HL-60 (cell line): ENCODE results near the gene UGT1A4.

Source experiments
- DNase-seq, 2 experiments: peaks; one replicate each; pipeline ENCODE4 v3.0.0-alpha.2; 2010 to 2020; ENCODE audit warnings: low read depth in 1 of 2, low spot score in 1 of 2
- H3K27ac ChIP-seq: fragments of 250-450 bp; sonication (Bioruptor Pico); replicated peaks from 2 replicates; pipeline ENCODE4 v1.5.1; 2020; ENCODE audit warnings: mild to moderate bottlenecking, moderate library complexity
- H3K27me3 ChIP-seq: fragments of 250-450 bp; sonication (Bioruptor Pico); 2 replicates; pipeline ENCODE4 v1.5.1; 2021; ENCODE audit warnings: mild to moderate bottlenecking, moderate library complexity; ENCODE audit not compliant: insufficient read depth, poor library complexity, severe bottlenecking
- H3K4me3 ChIP-seq: replicated peaks from 2 replicates; pipeline ENCODE4 v1.5.1; 2011; ENCODE audit warnings: mild to moderate bottlenecking, control low read depth, low read length; ENCODE audit not compliant: insufficient read depth
- GABPA ChIP-seq: IDR thresholded peaks from 2 replicates; pipeline ENCODE4 v1.6.1; 2012; ENCODE audit warnings: low read depth
- POLR2AphosphoS5 ChIP-seq: IDR thresholded peaks from 2 replicates; pipeline ENCODE4 v1.6.1; 2012; ENCODE audit warnings: low read depth
- SPI1 ChIP-seq: IDR thresholded peaks from 2 replicates; pipeline ENCODE4 v1.6.1; 2012; ENCODE audit warnings: low read depth, mild to moderate bottlenecking, borderline replicate concordance
- TF ChIP-seq, protein P1 (sequence below): IDR thresholded peaks from 2 replicates; pipeline ENCODE4 v1.6.1; 2012; ENCODE audit warnings: low read depth; ENCODE audit not compliant: insufficient replicate concordance
- TF ChIP-seq, protein P2 (sequence below): IDR thresholded peaks from one replicate; pipeline ENCODE4 v1.5.1; 2011; ENCODE audit warnings: low read length, control low read depth, inconsistent platforms; ENCODE audit not compliant: insufficient read depth

UGT1A4 gene

GRCh38 chr2:233821196-233821595 lies 102.7 kb downstream of the UGT1A4 start:
- Histone ChIP-seq H3K27ac (no peak overlapping the region), H3K27me3 (no peaks in the 10 kb centered on the region), H3K4me3 (no peak overlapping the region)
- TF ChIP-seq GABPA (no peak), POLR2AphosphoS5 (no peak), SPI1 (no peak)
- TF ChIP-seq, protein P1, sequence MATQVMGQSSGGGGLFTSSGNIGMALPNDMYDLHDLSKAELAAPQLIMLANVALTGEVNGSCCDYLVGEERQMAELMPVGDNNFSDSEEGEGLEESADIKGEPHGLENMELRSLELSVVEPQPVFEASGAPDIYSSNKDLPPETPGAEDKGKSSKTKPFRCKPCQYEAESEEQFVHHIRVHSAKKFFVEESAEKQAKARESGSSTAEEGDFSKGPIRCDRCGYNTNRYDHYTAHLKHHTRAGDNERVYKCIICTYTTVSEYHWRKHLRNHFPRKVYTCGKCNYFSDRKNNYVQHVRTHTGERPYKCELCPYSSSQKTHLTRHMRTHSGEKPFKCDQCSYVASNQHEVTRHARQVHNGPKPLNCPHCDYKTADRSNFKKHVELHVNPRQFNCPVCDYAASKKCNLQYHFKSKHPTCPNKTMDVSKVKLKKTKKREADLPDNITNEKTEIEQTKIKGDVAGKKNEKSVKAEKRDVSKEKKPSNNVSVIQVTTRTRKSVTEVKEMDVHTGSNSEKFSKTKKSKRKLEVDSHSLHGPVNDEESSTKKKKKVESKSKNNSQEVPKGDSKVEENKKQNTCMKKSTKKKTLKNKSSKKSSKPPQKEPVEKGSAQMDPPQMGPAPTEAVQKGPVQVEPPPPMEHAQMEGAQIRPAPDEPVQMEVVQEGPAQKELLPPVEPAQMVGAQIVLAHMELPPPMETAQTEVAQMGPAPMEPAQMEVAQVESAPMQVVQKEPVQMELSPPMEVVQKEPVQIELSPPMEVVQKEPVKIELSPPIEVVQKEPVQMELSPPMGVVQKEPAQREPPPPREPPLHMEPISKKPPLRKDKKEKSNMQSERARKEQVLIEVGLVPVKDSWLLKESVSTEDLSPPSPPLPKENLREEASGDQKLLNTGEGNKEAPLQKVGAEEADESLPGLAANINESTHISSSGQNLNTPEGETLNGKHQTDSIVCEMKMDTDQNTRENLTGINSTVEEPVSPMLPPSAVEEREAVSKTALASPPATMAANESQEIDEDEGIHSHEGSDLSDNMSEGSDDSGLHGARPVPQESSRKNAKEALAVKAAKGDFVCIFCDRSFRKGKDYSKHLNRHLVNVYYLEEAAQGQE: no peak
- TF ChIP-seq, protein P2, sequence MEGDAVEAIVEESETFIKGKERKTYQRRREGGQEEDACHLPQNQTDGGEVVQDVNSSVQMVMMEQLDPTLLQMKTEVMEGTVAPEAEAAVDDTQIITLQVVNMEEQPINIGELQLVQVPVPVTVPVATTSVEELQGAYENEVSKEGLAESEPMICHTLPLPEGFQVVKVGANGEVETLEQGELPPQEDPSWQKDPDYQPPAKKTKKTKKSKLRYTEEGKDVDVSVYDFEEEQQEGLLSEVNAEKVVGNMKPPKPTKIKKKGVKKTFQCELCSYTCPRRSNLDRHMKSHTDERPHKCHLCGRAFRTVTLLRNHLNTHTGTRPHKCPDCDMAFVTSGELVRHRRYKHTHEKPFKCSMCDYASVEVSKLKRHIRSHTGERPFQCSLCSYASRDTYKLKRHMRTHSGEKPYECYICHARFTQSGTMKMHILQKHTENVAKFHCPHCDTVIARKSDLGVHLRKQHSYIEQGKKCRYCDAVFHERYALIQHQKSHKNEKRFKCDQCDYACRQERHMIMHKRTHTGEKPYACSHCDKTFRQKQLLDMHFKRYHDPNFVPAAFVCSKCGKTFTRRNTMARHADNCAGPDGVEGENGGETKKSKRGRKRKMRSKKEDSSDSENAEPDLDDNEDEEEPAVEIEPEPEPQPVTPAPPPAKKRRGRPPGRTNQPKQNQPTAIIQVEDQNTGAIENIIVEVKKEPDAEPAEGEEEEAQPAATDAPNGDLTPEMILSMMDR: no peak
- no peak for DNase-seq

DNA sequence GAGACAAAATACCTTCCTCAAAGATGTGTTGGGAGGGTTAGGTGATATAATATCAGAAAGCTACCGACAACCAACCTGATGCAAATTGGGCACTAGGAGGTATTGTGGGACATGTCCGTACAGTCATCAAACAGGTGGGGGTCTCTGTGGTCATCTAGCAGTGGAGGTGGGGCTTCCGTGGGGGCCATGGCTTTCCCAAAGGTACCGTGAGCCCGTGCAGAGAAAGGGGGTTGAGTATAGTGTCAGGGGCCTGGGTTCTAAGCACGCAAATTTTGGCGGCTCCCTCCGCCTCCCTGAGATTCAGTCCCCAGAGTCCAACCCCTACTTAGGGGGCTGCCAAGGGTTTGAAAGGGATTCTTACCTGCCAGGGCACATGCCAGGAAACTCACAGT lies 103.2 kb downstream of the UGT1A4 start:
- TF ChIP-seq POLR2AphosphoS5 (no peak), GABPA (no peak), SPI1 (no peak)
- TF ChIP-seq, protein P1: no peak
- TF ChIP-seq, protein P2: no peak
- no peak for DNase-seq
- no peak overlapping the region for H3K27ac ChIP-seq
- no peaks in the 10 kb centered on the region for H3K27me3 ChIP-seq
- no peak overlapping the region for H3K4me3 ChIP-seq

GRCh38 chr2:233822101-233822771 lies 103.7 kb downstream of the UGT1A4 start:
- no peak for DNase-seq
- Histone ChIP-seq H3K27ac (no peak overlapping the region), H3K27me3 (no peaks in the 10 kb centered on the region), H3K4me3 (no peak overlapping the region)
- TF ChIP-seq POLR2AphosphoS5 (no peak), SPI1 (no peak), GABPA (no peak)
- TF ChIP-seq, protein P2: no peak
- TF ChIP-seq, protein P1: no peak
